DMS153 treated with DMSO at 0.1 percent for 48 hours (cell line): ENCODE results near the gene ST8SIA2.
"Not testable (repeated sequence)": the region's sequence is repeated elsewhere in the genome, so short reads cannot be mapped to it uniquely, and the experiment has no call there.

Experiments
- DNase-seq: peaks from one replicate; lab custom pipeline; 2025; ENCODE audit not compliant: unreplicated experiment; lab: John Stamatoyannopoulos, UW

ST8SIA2 gene

GRCh38 chr15:92435145-92435544 is 41.5 kb downstream of the ST8SIA2 start:
- no peak for DNase-seq

- no peak for DNase-seq
Observed at GRCh38 chr15:92438471-92438870, 44.8 kb downstream of the ST8SIA2 start.

GRCh38 chr15:92443381-92443780 is 49.7 kb downstream of the ST8SIA2 start:
- DNase-seq: no peak

- DNase-seq: no peak
Observed at GRCh38 chr15:92444631-92445030, 51.0 kb downstream of the ST8SIA2 start.

- DNase-seq: no peak
Observed at GRCh38 chr15:92448370-92448769, 54.7 kb downstream of the ST8SIA2 start.

- no peak for DNase-seq
Observed at GRCh38 chr15:92449476-92449875, 55.8 kb downstream of the ST8SIA2 start.

GRCh38 chr15:92451225-92451825 is 57.6 kb downstream of the ST8SIA2 start:
- DNase-seq: no peak

- DNase-seq: no peak
Observed at GRCh38 chr15:92452143-92452542, 58.5 kb downstream of the ST8SIA2 start.

GRCh38 chr15:92453607-92454006 is 59.9 kb downstream of the ST8SIA2 start:
- DNase-seq: no peak

GRCh38 chr15:92454555-92455105 is 60.9 kb downstream of the ST8SIA2 start:
- DNase-seq: no peak

- DNase-seq: no peak
Observed at GRCh38 chr15:92455271-92455670, 61.6 kb downstream of the ST8SIA2 start.

GRCh38 chr15:92457471-92458041 is 63.9 kb downstream of the ST8SIA2 start:
- DNase-seq: no peak

GRCh38 chr15:92460023-92460422 is 66.3 kb downstream of the ST8SIA2 start:
- no peak for DNase-seq

- no peak for DNase-seq
Observed at GRCh38 chr15:92462424-92463125, 68.9 kb downstream of the ST8SIA2 start.

GRCh38 chr15:92463352-92463751 is 69.7 kb downstream of the ST8SIA2 start:
- DNase-seq: no peak

- DNase-seq: no peak
Observed at GRCh38 chr15:92463826-92464225, 70.1 kb downstream of the ST8SIA2 start.

GRCh38 chr15:92466834-92467233 is 73.2 kb downstream of the ST8SIA2 start:
- DNase-seq: no peak

GRCh38 chr15:92467245-92467644 is 73.6 kb downstream of the ST8SIA2 start:
- DNase-seq: no peak

GRCh38 chr15:92468991-92469390 is 75.3 kb downstream of the ST8SIA2 start:
- no peak for DNase-seq

- DNase-seq: no peak
Observed at GRCh38 chr15:92471288-92471687, 77.6 kb downstream of the ST8SIA2 start.

- no peak for DNase-seq
Observed at GRCh38 chr15:92473756-92474155, 80.1 kb downstream of the ST8SIA2 start.

- DNase-seq: not testable (repeated sequence)
Observed at GRCh38 chr15:92479730-92480129, 86.0 kb downstream of the ST8SIA2 start.
